Right lobe of liver (tissue), 4 donors: Measurements from ENCODE around the gene ZDHHC12.

ENCODE experiments used
- POLR2A ChIP-seq: fragments of 450-650 bp; IDR thresholded peaks from one replicate; pipeline ENCODE4 v1.6.1; 2017; ENCODE audit warnings: antibody characterized with exemption, mild to moderate bottlenecking
- TF ChIP-seq, protein P1 (sequence below), 4 donors: fragments of 200-600 bp in 3 of 4; fragments of 450-650 bp in 1 of 4; IDR thresholded peaks; one replicate each; pipeline versions ENCODE4 v1.5.1 to v1.8.0; 2016 to 2022; ENCODE audit warnings: antibody characterized with exemption in 4 of 4, mild to moderate bottlenecking in 2 of 4
- donor health status: DM: no; HTN: no; CAD: no.
- donor health status: DM: no; HTN: no; CAD: no.
- donor health status: DM: no; HTN: yes; CAD: no.

DNA sequence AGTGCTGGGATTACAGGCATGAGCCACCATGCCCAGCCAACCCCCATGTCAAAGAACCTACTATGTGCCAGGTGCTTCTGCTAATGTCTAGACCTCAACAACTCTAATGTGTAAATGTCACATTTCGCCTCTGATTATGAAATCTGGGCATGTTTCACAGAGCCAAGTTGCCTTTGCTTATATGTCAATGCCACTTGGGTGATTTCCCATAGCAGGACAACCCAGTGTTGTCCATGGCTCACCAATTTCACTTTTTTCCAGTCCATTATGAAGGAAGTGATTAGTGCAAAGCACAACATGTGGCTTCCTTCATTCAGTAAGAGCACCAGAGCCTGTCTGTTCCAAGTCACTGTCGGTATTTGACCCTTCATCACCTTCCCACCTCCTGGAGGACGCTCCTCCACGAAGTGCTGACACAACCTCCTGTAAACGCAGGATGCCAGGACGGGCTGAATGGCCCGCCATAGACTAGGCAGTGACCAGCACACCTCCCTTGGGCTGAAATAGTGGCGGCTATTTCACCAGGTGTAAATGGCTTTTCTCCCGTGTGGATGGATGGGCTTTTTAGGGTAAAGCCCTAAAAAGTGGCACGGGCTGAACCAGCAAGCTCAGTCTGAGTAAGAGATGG lies 22.6 kb downstream of the ZDHHC12 start:
- no peak for TF ChIP-seq POLR2A
- TF ChIP-seq, protein P1, sequence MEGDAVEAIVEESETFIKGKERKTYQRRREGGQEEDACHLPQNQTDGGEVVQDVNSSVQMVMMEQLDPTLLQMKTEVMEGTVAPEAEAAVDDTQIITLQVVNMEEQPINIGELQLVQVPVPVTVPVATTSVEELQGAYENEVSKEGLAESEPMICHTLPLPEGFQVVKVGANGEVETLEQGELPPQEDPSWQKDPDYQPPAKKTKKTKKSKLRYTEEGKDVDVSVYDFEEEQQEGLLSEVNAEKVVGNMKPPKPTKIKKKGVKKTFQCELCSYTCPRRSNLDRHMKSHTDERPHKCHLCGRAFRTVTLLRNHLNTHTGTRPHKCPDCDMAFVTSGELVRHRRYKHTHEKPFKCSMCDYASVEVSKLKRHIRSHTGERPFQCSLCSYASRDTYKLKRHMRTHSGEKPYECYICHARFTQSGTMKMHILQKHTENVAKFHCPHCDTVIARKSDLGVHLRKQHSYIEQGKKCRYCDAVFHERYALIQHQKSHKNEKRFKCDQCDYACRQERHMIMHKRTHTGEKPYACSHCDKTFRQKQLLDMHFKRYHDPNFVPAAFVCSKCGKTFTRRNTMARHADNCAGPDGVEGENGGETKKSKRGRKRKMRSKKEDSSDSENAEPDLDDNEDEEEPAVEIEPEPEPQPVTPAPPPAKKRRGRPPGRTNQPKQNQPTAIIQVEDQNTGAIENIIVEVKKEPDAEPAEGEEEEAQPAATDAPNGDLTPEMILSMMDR (IDR thresholded peaks at IDR 0.05), result no peak
